K562 (cell line): Measurements from ENCODE around the gene ELFN2.

Experiments
- BHLHE40 ChIP-seq: IDR thresholded peaks from 2 replicates; pipeline ENCODE4 v1.6.1; 2011; ENCODE audit warnings: low read length, improper control_type of control experiment
- HDGF ChIP-seq: fragments of 450-650 bp; IDR thresholded peaks from 2 replicates; pipeline ENCODE4 v1.6.1; 2016
- NRF1 ChIP-seq, 2 experiments: fragments of 450-650 bp; IDR thresholded peaks in 1 of 2; conservative IDR thresholded peaks in 1 of 2; 2 replicates each; pipeline ENCODE4 v1.6.1; 2014; ENCODE audit warnings: mild to moderate bottlenecking in 2 of 2
- RAD21 ChIP-seq, 2 experiments: fragments of 250-450 bp in 1 of 2; fragments of 450-650 bp in 1 of 2; sonication (Bioruptor Pico) in 1 of 2; formaldehyde crosslinking in 1 of 2; IDR thresholded peaks in 1 of 2; conservative IDR thresholded peaks in 1 of 2; 2 replicates each; pipeline versions ENCODE4 v1.4.0 to v1.8.0; 2020 to 2022; ENCODE audit warnings: mild to moderate bottlenecking in 2 of 2, moderate library complexity in 1 of 2
- TF ChIP-seq, protein P1 (sequence below), 3 experiments: IDR thresholded peaks in 2 of 3; conservative IDR thresholded peaks in 1 of 3; 2 replicates each; pipeline ENCODE4 v1.5.1; 2011 to 2012; ENCODE audit warnings: low read length in 3 of 3, mild to moderate bottlenecking in 3 of 3, control low read depth in 2 of 3, improper control_type of control experiment in 1 of 3, inconsistent platforms in 1 of 3, low read depth in 1 of 3, mixed read lengths in 1 of 3, moderate library complexity in 1 of 3; ENCODE audit not compliant: insufficient read depth in 2 of 3

GRCh38 chr22:37453696-37454095 lies 26.4 kb upstream of the ELFN2 start:
- TF ChIP-seq, protein P1, sequence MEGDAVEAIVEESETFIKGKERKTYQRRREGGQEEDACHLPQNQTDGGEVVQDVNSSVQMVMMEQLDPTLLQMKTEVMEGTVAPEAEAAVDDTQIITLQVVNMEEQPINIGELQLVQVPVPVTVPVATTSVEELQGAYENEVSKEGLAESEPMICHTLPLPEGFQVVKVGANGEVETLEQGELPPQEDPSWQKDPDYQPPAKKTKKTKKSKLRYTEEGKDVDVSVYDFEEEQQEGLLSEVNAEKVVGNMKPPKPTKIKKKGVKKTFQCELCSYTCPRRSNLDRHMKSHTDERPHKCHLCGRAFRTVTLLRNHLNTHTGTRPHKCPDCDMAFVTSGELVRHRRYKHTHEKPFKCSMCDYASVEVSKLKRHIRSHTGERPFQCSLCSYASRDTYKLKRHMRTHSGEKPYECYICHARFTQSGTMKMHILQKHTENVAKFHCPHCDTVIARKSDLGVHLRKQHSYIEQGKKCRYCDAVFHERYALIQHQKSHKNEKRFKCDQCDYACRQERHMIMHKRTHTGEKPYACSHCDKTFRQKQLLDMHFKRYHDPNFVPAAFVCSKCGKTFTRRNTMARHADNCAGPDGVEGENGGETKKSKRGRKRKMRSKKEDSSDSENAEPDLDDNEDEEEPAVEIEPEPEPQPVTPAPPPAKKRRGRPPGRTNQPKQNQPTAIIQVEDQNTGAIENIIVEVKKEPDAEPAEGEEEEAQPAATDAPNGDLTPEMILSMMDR (IDR thresholded peaks at IDR 0.05 in 2 of 3, conservative IDR thresholded peaks at IDR 0.05 in 1 of 3; ENCODE audit: insufficient read depth in 2 of 3, low read depth in 1 of 3, low read length in 3 of 3) = no peak
- no peak for TF ChIP-seq NRF1 (conservative IDR thresholded peaks at IDR 0.05 in 1 of 2, IDR thresholded peaks at IDR 0.05 in 1 of 2)
- no peak for TF ChIP-seq HDGF
- no peak for TF ChIP-seq RAD21 (CRISPR knock-in tag; conservative IDR thresholded peaks at IDR 0.05 in 1 of 2, IDR thresholded peaks at IDR 0.05 in 1 of 2)
- no peak for TF ChIP-seq BHLHE40
